Neural cell (in vitro differentiated cells): Measurements from ENCODE around the gene TMEM255B. TPM values are rescaled to one million over a fixed set of nuclear protein-coding genes. Genes with fewer than 3 reads are reported as not detected.

Source experiments
- H2AFZ ChIP-seq: fragments of 200-600, 300-800 bp; sonication (generic), shearing (Covaris generic); 2 replicates; pipeline ENCODE4 v1.6.0; 2014; ENCODE audit warnings: low read depth, mild to moderate bottlenecking, antibody characterized with exemption, low read length, moderate library complexity
- H3F3A ChIP-seq: fragments of 200-600 bp; shearing (Covaris generic); 2 replicates; pipeline ENCODE4 v1.6.1; 2016; ENCODE audit warnings: mild to moderate bottlenecking, moderate library complexity, mixed read lengths, antibody characterized with exemption, low read length; ENCODE audit not compliant: insufficient read depth, poor library complexity, severe bottlenecking
- H3K27ac ChIP-seq: fragments of 200-600, 300-800 bp; sonication (generic), shearing (Covaris generic); 2 replicates; pipeline ENCODE4 v1.5.1; 2014; ENCODE audit warnings: mild to moderate bottlenecking, low read length, moderate library complexity
- H3K27me3 ChIP-seq: fragments of 300-800, 200-600 bp; sonication (generic), shearing (Covaris generic); 2 replicates; pipeline ENCODE4 v1.6.0; 2014; ENCODE audit warnings: mild to moderate bottlenecking, low read depth, low read length, moderate library complexity; ENCODE audit not compliant: insufficient read depth
- H3K36me3 ChIP-seq: fragments of 300-800, 200-600 bp; sonication (generic), shearing (Covaris generic); 2 replicates; pipeline ENCODE4 v1.5.1; 2014; ENCODE audit warnings: mild to moderate bottlenecking, antibody characterized with exemption, low read length, moderate library complexity; ENCODE audit not compliant: insufficient read depth
- H3K4me2 ChIP-seq: fragments of 300-800, 200-600 bp; sonication (generic), shearing (Covaris generic); 2 replicates; pipeline ENCODE4 v1.6.0; 2014; ENCODE audit warnings: mild to moderate bottlenecking, low read length
- H3K4me3 ChIP-seq: fragments of 300-800, 200-600 bp; sonication (generic), shearing (Covaris generic); 2 replicates; pipeline ENCODE4 v1.5.1; 2014; ENCODE audit warnings: mild to moderate bottlenecking, low read length, moderate library complexity
- H3K79me2 ChIP-seq: fragments of 200-600 bp; shearing (Covaris generic); replicated peaks from 2 replicates; pipeline ENCODE4 v1.6.0; 2014; ENCODE audit warnings: mild to moderate bottlenecking, low read length, moderate library complexity; ENCODE audit not compliant: insufficient read depth
- H3K9ac ChIP-seq: fragments of 300-800, 200-600 bp; sonication (generic), shearing (Covaris generic); 2 replicates; pipeline ENCODE4 v1.6.1; 2016; ENCODE audit warnings: mild to moderate bottlenecking, low read length, mixed read lengths
- H3K9me2 ChIP-seq: fragments of 200-600 bp; shearing (Covaris generic); 2 replicates; pipeline ENCODE4 v1.6.1; 2016; ENCODE audit warnings: mild to moderate bottlenecking, low read length, mixed read lengths; ENCODE audit not compliant: insufficient read depth
- H3K9me3 ChIP-seq: fragments of 200-600, 300-800 bp; sonication (generic), shearing (Covaris generic); 2 replicates; pipeline ENCODE4 v1.6.1; 2016; ENCODE audit warnings: mild to moderate bottlenecking, mixed run types, low read length, moderate library complexity, mixed read lengths
- H4K20me1 ChIP-seq: fragments of 200-600 bp; shearing (Covaris generic); 2 replicates; pipeline ENCODE4 v1.6.1; 2016; ENCODE audit warnings: mild to moderate bottlenecking, mixed run types; ENCODE audit not compliant: insufficient read depth
- CTCF ChIP-seq: fragments of 450-650 bp; IDR thresholded peaks from 2 replicates; pipeline ENCODE4 v1.5.1; 2014; ENCODE audit warnings: antibody characterized with exemption, mild to moderate bottlenecking, moderate library complexity; ENCODE audit not compliant: poor library complexity, severe bottlenecking
- EP300 ChIP-seq: fragments of 450-650 bp; conservative IDR thresholded peaks from 2 replicates; pipeline ENCODE4 v1.6.1; 2014; ENCODE audit warnings: antibody characterized with exemption, mild to moderate bottlenecking, moderate library complexity; ENCODE audit not compliant: poor library complexity, severe bottlenecking
- EZH2 ChIP-seq: fragments of 200-600, 300-800 bp; shearing (Covaris generic), sonication (generic); IDR thresholded peaks from 2 replicates; pipeline ENCODE4 v1.6.1; 2014; ENCODE audit warnings: antibody characterized with exemption, low read length, borderline replicate concordance, mild to moderate bottlenecking; ENCODE audit not compliant: insufficient read depth, poor library complexity, severe bottlenecking
- MXI1 ChIP-seq: fragments of 450-650 bp; conservative IDR thresholded peaks from 2 replicates; pipeline ENCODE4 v1.6.1; 2014; ENCODE audit warnings: antibody characterized with exemption, mild to moderate bottlenecking; ENCODE audit not compliant: poor library complexity, severe bottlenecking
- POLR2AphosphoS5 ChIP-seq: IDR thresholded peaks from 2 replicates; pipeline ENCODE4 v1.6.1; 2012
- RAD21 ChIP-seq: fragments of 450-650 bp; conservative IDR thresholded peaks from 2 replicates; pipeline ENCODE4 v1.6.1; 2014; ENCODE audit warnings: antibody characterized with exemption, mild to moderate bottlenecking, moderate library complexity
- REST ChIP-seq: IDR thresholded peaks from 2 replicates; pipeline ENCODE4 v1.6.1; 2012; ENCODE audit warnings: borderline replicate concordance
- SMC3 ChIP-seq: fragments of 450-650 bp; conservative IDR thresholded peaks from 2 replicates; pipeline ENCODE4 v1.6.1; 2014; ENCODE audit warnings: antibody characterized with exemption, mild to moderate bottlenecking, moderate library complexity; ENCODE audit not compliant: poor library complexity
- TAF1 ChIP-seq: IDR thresholded peaks from 2 replicates; pipeline ENCODE4 v1.6.1; 2012; ENCODE audit warnings: low read depth
- polyA plus RNA-seq: library from polyadenylated mRNA; depleted of rRNA; stranded (reverse); fragments of >200 nt; gene quantifications from 2 replicates; pipeline ENCODE4 v1.2.3, GENCODE V29; 2014

TMEM255B gene
- polyA plus RNA-seq, 1 donor from 2014 or later = not detected

- H3K79me2 ChIP-seq = no peaks in the 10 kb centered on the region
These were observed 28.7 kb downstream of the TMEM255B start for GRCh38 chr13:113787694-113788093.

GRCh38 chr13:113788413-113789135 is 29.5 kb downstream of the TMEM255B start:
- H3K4me2 ChIP-seq = no peak overlapping the region
- H4K20me1 ChIP-seq = no peaks in the 10 kb centered on the region
- H3K36me3 ChIP-seq = no peaks in the 10 kb centered on the region
- H3F3A ChIP-seq = no peaks in the 10 kb centered on the region
- H3K27me3 ChIP-seq = no peaks in the 10 kb centered on the region
- no peak overlapping the region for H3K4me3 ChIP-seq
- H3K9me3 ChIP-seq = no peaks in the 10 kb centered on the region
- H3K27ac ChIP-seq = no peak overlapping the region
- no peaks in the 10 kb centered on the region for H3K9me2 ChIP-seq
- no peak overlapping the region for H3K9ac ChIP-seq
- TF ChIP-seq EZH2 (no peak), CTCF (no peak), MXI1 (no peak), REST (no peak), TAF1 (no peak), RAD21 (no peak), SMC3 (no peak), EP300 (no peak), POLR2AphosphoS5 (no peak)
- no peaks in the 10 kb centered on the region for H3K79me2 ChIP-seq
- H2AFZ ChIP-seq = no peak overlapping the region

More at GRCh38 chr13:113787694-113788093, 28.7 kb downstream of the TMEM255B start:
- Histone ChIP-seq H3K9me3 (no peaks in the 10 kb centered on the region), H3K27ac (no peak overlapping the region), H3K9ac (no peak overlapping the region), H3K4me2 (no peak overlapping the region), H4K20me1 (no peaks in the 10 kb centered on the region), H3K27me3 (no peaks in the 10 kb centered on the region), H2AFZ (no peak overlapping the region), H3K9me2 (no peaks in the 10 kb centered on the region), H3F3A (no peaks in the 10 kb centered on the region), H3K36me3 (no peaks in the 10 kb centered on the region), H3K4me3 (no peak overlapping the region)
- TF ChIP-seq REST (no peak), EZH2 (no peak), TAF1 (no peak), MXI1 (no peak), EP300 (no peak)
